Mesenteric fat pad (tissue), 1 donor: Measurements from ENCODE around the gene MCTP1. TPM values are rescaled to one million over a fixed set of nuclear protein-coding genes. Genes with fewer than 3 reads are reported as not detected.

Experiments
- DNase-seq: peaks from one replicate; pipeline ENCODE4 v3.0.0-alpha.2; 2020; ENCODE audit warnings: low spot score
- total RNA-seq: library from RNA; stranded (reverse); fragmentation: NEBNext Ultra II Directional; extraction: Animal tissue kit (Norgen Biotek cat#: 25700); gene quantifications from one replicate; pipeline ENCODE4 v1.2.1, GENCODE V29; 2021
- donor health status: DM: yes; HTN: yes; CAD: no.

MCTP1 gene
- total RNA-seq, 1 donor from 2014 or later, result 37.5 TPM

GRCh38 chr5:95124731-95125130 is 160.2 kb downstream of the MCTP1 start:
- no peak for DNase-seq

DNA sequence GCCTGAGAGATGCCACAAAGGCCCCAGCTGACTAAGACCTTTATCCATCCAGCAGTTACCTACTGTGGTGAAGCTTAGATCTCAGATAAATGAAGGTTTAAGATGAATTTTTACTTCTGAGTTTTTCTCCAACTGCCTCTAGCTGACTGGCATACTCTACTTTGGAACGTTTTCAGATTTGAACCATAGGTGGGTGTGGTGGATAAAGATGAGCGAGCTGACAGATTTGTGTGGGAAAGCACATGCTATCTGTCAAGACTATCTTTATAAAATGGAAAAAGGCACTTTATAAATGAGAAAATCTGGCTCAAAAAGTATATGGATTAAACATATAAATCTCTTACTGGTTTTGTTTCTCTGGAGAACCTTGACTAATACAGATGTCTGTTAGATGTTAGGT is 160.8 kb downstream of the MCTP1 start:
- no peak for DNase-seq

- DNase-seq, result no peak
Observed at GRCh38 chr5:95114902-95115301, 170.0 kb downstream of the MCTP1 start.

- no peak for DNase-seq
Observed at GRCh38 chr5:95114305-95114704, 170.6 kb downstream of the MCTP1 start.

DNA sequence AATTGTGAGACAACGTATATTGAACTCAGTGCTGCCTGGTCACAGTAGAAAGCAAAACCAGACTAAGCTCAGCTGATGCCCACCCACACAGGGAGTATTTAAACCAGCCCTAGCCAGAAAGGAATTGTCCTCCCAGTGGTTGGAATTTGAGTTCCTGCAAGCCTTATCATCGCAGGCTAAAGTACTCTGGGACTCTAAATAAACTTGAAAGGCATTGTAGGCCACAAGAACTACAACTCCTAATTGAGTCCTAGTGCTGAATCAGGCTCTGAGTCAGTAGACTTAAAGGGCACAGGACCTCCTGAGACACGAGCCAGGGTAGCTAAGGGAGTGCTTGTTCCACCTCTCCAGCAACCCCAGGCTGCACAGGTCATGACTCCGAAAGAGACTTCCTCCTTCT is 171.4 kb downstream of the MCTP1 start:
- no peak for DNase-seq

- no peak for DNase-seq
Observed at GRCh38 chr5:95111141-95111540, 173.8 kb downstream of the MCTP1 start.

- DNase-seq, result no peak
Observed at GRCh38 chr5:95110118-95110517, 174.8 kb downstream of the MCTP1 start.

- no peak for DNase-seq
Observed at GRCh38 chr5:95107138-95107537, 177.8 kb downstream of the MCTP1 start.

GRCh38 chr5:95105638-95106037 is 179.3 kb downstream of the MCTP1 start:
- DNase-seq, result no peak

- DNase-seq, result no peak
Observed at GRCh38 chr5:95102687-95103086, 182.2 kb downstream of the MCTP1 start.

- DNase-seq, result no peak
Observed at GRCh38 chr5:95102080-95102479, 182.8 kb downstream of the MCTP1 start.

GRCh38 chr5:95100551-95100950 is 184.3 kb downstream of the MCTP1 start:
- no peak for DNase-seq

DNA sequence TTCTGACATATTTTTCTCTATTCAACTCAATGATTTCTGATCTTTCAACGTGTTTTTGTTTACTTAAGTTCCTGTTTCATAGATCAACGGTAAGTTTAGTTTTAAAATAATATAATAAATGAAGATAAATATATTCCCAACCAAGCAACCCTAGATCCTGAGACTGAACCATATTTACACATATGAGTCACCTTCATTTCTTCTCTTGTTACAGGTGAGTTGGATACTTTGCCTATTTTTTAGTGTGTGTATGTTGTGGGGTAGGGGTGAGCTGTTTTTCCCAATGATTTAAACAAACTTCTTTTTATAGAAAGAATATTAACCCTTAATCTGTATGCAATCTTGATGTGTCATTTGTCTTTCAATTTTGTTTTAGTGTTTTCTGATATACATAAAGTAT is 186.9 kb downstream of the MCTP1 start:
- no peak for DNase-seq

GRCh38 chr5:95093211-95093610 is 191.7 kb downstream of the MCTP1 start:
- no peak for DNase-seq

- no peak for DNase-seq
Observed at GRCh38 chr5:95090774-95091173, 194.1 kb downstream of the MCTP1 start.

DNA sequence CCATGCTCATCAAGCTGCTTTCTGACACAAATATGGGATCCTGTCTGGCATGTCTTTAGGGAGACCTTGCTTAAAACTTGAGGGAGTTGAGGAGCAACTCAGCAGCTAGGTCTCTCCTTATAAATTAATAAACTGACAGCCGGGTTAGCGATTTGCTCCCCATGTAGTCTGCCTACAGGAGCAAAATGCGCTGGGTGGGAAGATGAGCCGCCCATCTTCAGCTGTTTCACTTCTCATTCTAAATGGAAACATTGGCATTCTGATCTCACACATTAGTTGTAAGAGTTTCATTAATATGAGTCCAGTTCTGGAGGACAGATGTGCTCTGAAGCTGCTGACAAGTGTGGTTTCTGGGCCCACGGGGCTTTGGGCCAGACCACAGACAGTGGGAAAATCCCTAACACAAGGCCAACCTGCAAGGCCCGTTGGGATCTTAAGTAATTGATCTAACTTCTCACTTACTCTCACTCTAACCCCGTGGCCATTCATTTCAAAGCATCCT is 197.0 kb downstream of the MCTP1 start:
- DNase-seq, result no peak

DNA sequence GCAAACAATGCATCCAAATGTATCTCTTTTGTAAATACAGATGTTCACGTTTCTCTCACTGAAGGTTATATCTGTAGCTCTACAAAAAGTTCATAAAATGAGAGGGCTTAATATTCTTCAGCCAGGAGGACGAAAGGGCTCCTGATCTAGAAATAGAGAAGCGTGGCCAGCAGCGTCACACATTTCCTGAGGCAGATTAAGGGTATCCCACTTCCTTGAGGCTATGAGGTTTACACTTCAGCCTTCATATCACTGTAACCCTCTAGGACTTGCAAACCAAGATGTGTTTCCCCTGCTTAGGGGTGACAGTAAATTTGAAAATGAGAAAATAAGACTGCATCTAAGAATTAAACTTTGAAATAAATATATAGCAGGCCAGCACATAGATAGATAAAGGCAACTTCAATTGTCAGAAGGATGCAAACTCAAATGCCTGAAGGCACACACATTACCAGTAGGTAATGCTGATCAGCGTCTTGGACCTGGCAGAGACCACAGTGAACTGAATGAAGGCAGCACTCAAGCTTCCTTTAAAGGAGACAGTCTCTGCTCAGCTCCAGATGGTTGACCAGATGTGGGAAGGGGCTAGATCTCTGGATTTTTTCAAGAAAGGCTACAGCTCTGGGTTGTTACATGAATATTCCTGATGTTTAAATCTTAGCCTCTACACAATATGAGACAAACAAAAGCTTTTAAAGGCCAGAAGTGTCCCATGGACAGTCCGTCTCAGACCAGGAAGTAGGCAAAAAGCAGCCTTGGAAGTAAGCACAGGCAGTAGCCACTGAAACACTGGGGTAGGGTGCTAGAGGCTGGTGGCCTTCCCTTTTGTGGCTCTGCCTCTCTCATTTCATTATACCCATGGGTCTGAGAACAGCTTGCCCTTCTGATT is 197.7 kb downstream of the MCTP1 start:
- DNase-seq, result no peak

DNA sequence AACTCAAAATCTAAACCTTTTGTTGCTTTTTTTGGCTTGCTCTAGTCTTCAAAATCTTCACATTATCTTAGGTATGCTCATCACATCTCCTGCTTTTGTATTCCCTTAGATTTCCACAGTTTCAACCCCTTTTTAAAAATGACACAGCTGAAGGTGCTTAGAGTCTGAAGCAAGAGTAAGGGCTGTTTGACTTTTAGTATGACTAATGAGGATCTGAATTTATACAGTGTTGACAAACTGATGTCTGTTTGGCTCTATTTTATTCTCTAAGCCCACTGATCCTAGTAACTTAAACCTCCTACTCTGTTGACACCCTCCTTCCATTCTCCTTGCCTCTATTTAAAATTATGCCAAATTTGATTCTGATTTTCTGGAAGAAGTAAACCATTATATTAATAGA is 200.1 kb downstream of the MCTP1 start:
- no peak for DNase-seq

- DNase-seq, result no peak
Observed at GRCh38 chr5:95083606-95084005, 201.3 kb downstream of the MCTP1 start.

DNA sequence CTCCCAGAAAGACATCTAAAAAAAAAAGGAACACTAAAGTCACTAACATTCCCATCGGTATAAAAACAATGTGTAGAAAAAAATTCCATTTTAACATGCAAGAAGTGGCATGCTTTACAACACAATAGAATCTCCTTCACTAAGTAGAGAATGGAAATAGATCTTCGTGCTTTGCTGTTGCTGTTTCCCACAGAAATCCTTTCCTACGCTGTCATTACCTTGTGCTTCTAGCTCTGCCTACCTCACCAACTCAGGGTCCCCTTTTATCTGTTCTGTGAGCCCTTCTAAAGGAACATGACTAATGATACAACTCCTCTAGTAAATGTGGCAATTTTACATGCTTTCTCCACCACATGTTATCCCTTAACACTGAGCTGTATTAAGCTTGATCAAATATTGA is 202.9 kb downstream of the MCTP1 start:
- DNase-seq, result no peak

- no peak for DNase-seq
Observed at GRCh38 chr5:95081500-95081960, 203.4 kb downstream of the MCTP1 start.

DNA sequence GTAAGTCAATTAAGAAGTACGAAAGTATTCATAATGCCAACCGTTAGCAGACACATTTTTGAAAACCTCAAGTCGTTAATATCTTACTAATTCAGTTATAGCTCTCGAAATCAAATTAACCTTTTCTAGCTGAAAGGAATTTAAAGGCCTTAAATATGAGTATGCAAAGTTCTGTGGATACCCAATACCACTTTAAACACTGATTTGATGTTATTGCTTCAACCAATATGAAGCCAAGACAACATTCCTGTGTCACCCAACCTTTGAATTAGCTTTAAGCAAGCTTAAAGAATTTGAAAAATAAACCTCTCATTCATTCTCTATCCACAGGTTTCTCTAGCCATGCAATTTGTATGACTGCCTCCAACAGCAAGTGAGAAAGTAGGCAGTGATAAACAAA is 204.5 kb downstream of the MCTP1 start:
- no peak for DNase-seq

GRCh38 chr5:95080030-95080429 is 204.9 kb downstream of the MCTP1 start:
- no peak for DNase-seq
